AG08395 (cell line): ENCODE data around the gene VWC2L.

Experiments used
- DNase-seq: peaks from one replicate; pipeline ENCODE4 v3.0.0; 2012; ENCODE audit warnings: mixed read lengths, low spot score

Gene VWC2L

GRCh38 chr2:214410918-214411554 lies at the start of gene VWC2L:
VWC2L (plus strand) TSS chr2:214411054; CDS start chr2:214414194, 3,140 bp downstream.
- DNase-seq = peak; percentile 70

- no peak for DNase-seq
These were observed 49.7 kb upstream of the VWC2L start for GRCh38 chr2:214361116-214361515.

- no peak for DNase-seq
These were observed 45.3 kb upstream of the VWC2L start for GRCh38 chr2:214365549-214365948.

GRCh38 chr2:214367171-214367570 lies 43.7 kb upstream of the VWC2L start:
- no peak for DNase-seq

GRCh38 chr2:214376618-214377285 lies 34.1 kb upstream of the VWC2L start:
- DNase-seq = no peak

GRCh38 chr2:214377286-214377624 lies 33.6 kb upstream of the VWC2L start:
- DNase-seq = no peak

- no peak for DNase-seq
These were observed 32.3 kb upstream of the VWC2L start for GRCh38 chr2:214378455-214379103.

- no peak for DNase-seq
These were observed 31.6 kb upstream of the VWC2L start for GRCh38 chr2:214379227-214379626.

GRCh38 chr2:214380681-214381080 lies 30.2 kb upstream of the VWC2L start:
- no peak for DNase-seq

GRCh38 chr2:214382229-214382628 lies 28.6 kb upstream of the VWC2L start:
- DNase-seq = no peak

GRCh38 chr2:214386720-214387119 lies 24.1 kb upstream of the VWC2L start:
- DNase-seq = no peak

GRCh38 chr2:214389334-214389733 lies 21.5 kb upstream of the VWC2L start:
- no peak for DNase-seq

GRCh38 chr2:214393796-214394195 lies 17.1 kb upstream of the VWC2L start:
- DNase-seq = no peak

- no peak for DNase-seq
These were observed 15.8 kb upstream of the VWC2L start for GRCh38 chr2:214395040-214395439.

- no peak for DNase-seq
These were observed 9.3 kb upstream of the VWC2L start for GRCh38 chr2:214401580-214401979.

- no peak for DNase-seq
These were observed 602 bp upstream of the VWC2L start for GRCh38 chr2:214410128-214410775.

GRCh38 chr2:214412679-214413078 lies 1.8 kb downstream of the VWC2L start:
- DNase-seq = no peak

GRCh38 chr2:214436470-214436869 lies 25.6 kb downstream of the VWC2L start:
- no peak for DNase-seq

GRCh38 chr2:214450118-214450894 lies 39.5 kb downstream of the VWC2L start:
- no peak for DNase-seq

- no peak for DNase-seq
These were observed 40.8 kb downstream of the VWC2L start for GRCh38 chr2:214451516-214452275.

GRCh38 chr2:214465363-214466146 lies 54.7 kb downstream of the VWC2L start:
- peak; percentile 37 for DNase-seq
